H9 (cell line): ENCODE data around the gene MRPL54. TPM values are rescaled to one million over a fixed set of nuclear protein-coding genes. Genes with fewer than 3 reads are reported as not detected.

Source experiments
- DNase-seq: peaks from one replicate; pipeline ENCODE4 v3.0.0-alpha.2; 2017
- H2AFZ ChIP-seq: one replicate; pipeline ENCODE4 v1.6.1; 2013; ENCODE audit warnings: mild to moderate bottlenecking, low read length, control low read depth, moderate library complexity
- H2AK5ac ChIP-seq: 2 replicates; pipeline ENCODE4 v1.6.1; 2013; ENCODE audit warnings: low read length, control low read depth, mixed read lengths; ENCODE audit not compliant: insufficient read length
- H2BK120ac ChIP-seq: one replicate; pipeline ENCODE4 v1.6.1; 2013; ENCODE audit warnings: low read depth, mild to moderate bottlenecking, low read length, control low read depth, inconsistent platforms; ENCODE audit not compliant: poor library complexity, severe bottlenecking
- H2BK12ac ChIP-seq: 2 replicates; pipeline ENCODE4 v1.6.1; 2013; ENCODE audit warnings: low read length, control low read depth, mixed read lengths, low read depth; ENCODE audit not compliant: insufficient read length
- H2BK15ac ChIP-seq: 2 replicates; pipeline ENCODE4 v1.6.1; 2013; ENCODE audit warnings: low read depth, low read length, control low read depth
- H2BK20ac ChIP-seq: one replicate; pipeline ENCODE4 v1.6.1; 2013; ENCODE audit warnings: low read depth, mild to moderate bottlenecking, low read length, control low read depth, inconsistent platforms; ENCODE audit not compliant: poor library complexity, severe bottlenecking
- H2BK5ac ChIP-seq: 2 replicates; pipeline ENCODE4 v1.6.1; 2013; ENCODE audit warnings: low read length, control low read depth, mixed read lengths; ENCODE audit not compliant: insufficient read length
- H3K14ac ChIP-seq: 2 replicates; pipeline ENCODE4 v1.6.1; 2013; ENCODE audit warnings: low read length, control low read depth; ENCODE audit not compliant: insufficient read depth
- H3K18ac ChIP-seq: 2 replicates; pipeline ENCODE4 v1.6.1; 2013; ENCODE audit warnings: low read depth, mild to moderate bottlenecking, mixed read lengths, low read length, control low read depth; ENCODE audit not compliant: insufficient read length
- H3K23ac ChIP-seq: 2 replicates; pipeline ENCODE4 v1.6.1; 2013; ENCODE audit warnings: low read length, control low read depth, mixed read lengths, low read depth; ENCODE audit not compliant: insufficient read length
- H3K23me2 ChIP-seq: 2 replicates; pipeline ENCODE4 v1.6.1; 2013; ENCODE audit warnings: low read depth, mild to moderate bottlenecking, mixed read lengths, low read length, control low read depth; ENCODE audit not compliant: insufficient read length, poor library complexity, severe bottlenecking
- H3K27ac ChIP-seq: 2 replicates; pipeline ENCODE4 v1.5.1; 2013; ENCODE audit warnings: low read length, control low read depth, mixed read lengths, low read depth; ENCODE audit not compliant: insufficient read length
- H3K27me3 ChIP-seq: 2 replicates; pipeline ENCODE4 v1.6.1; 2013; ENCODE audit warnings: low read length, control low read depth, inconsistent platforms; ENCODE audit not compliant: insufficient read depth
- H3K4ac ChIP-seq: 2 replicates; pipeline ENCODE4 v1.6.1; 2013; ENCODE audit warnings: low read depth, mild to moderate bottlenecking, control low read depth, inconsistent platforms, low read length, moderate library complexity
- H3K4me1 ChIP-seq: 2 replicates; pipeline ENCODE4 v1.6.1; 2013; ENCODE audit warnings: low read length, control low read depth, inconsistent platforms; ENCODE audit not compliant: insufficient read depth
- H3K4me2 ChIP-seq: 2 replicates; pipeline ENCODE4 v1.6.1; 2013; ENCODE audit warnings: low read length, control low read depth, mixed read lengths; ENCODE audit not compliant: insufficient read length, insufficient read depth
- H3K56ac ChIP-seq: 2 replicates; pipeline ENCODE4 v1.6.1; 2013; ENCODE audit warnings: low read depth, mild to moderate bottlenecking, mixed read lengths, low read length, control low read depth; ENCODE audit not compliant: insufficient read length
- H3K79me1 ChIP-seq: 2 replicates; pipeline ENCODE4 v1.6.1; 2013; ENCODE audit warnings: low read depth, mild to moderate bottlenecking, moderate library complexity, low read length, control low read depth, inconsistent platforms; ENCODE audit not compliant: insufficient read depth, poor library complexity, severe bottlenecking
- H3K79me2 ChIP-seq: 2 replicates; pipeline ENCODE4 v1.6.1; 2013; ENCODE audit warnings: low read length, control low read depth, inconsistent platforms; ENCODE audit not compliant: insufficient read depth
- H3K9ac ChIP-seq: 2 replicates; pipeline ENCODE4 v1.6.1; 2013; ENCODE audit warnings: low read length, control low read depth, mixed read lengths; ENCODE audit not compliant: insufficient read length; ENCODE audit errors: extremely low read depth
- H3K9me3 ChIP-seq: one replicate; pipeline ENCODE4 v1.6.1; 2013; ENCODE audit warnings: low read depth, low read length, inconsistent platforms; ENCODE audit not compliant: control insufficient read depth
- H3T11ph ChIP-seq: one replicate; pipeline ENCODE4 v1.6.1; 2013; ENCODE audit warnings: mild to moderate bottlenecking, low read length, control low read depth, inconsistent platforms
- H4K20me1 ChIP-seq: one replicate; pipeline ENCODE4 v1.6.1; 2013; ENCODE audit not compliant: control insufficient read depth, insufficient read length, insufficient read depth
- H4K5ac ChIP-seq: 2 replicates; pipeline ENCODE4 v1.6.1; 2013; ENCODE audit warnings: low read depth, mild to moderate bottlenecking, mixed read lengths, low read length, control low read depth; ENCODE audit not compliant: insufficient read length
- H4K8ac ChIP-seq: replicated peaks from 2 replicates; pipeline ENCODE4 v1.6.1; 2013; ENCODE audit warnings: low read length, control low read depth, mixed read lengths, low read depth; ENCODE audit not compliant: insufficient read length
- H4K91ac ChIP-seq: 2 replicates; pipeline ENCODE4 v1.6.1; 2013; ENCODE audit warnings: low read depth, mild to moderate bottlenecking, moderate library complexity, mixed read lengths, low read length, control low read depth; ENCODE audit not compliant: insufficient read length
- H3K27ac Mint-ChIP-seq, 3 experiments: 2 replicates in 2 of 3; 3 replicates in 1 of 3; pipeline ENCODE4 v1.8.0; 2020 to 2021; ENCODE audit warnings: mixed read lengths in 3 of 3, mild to moderate bottlenecking in 1 of 3, moderate library complexity in 1 of 3
- H3K27me3 Mint-ChIP-seq: 2 replicates; pipeline ENCODE4 v1.8.0; 2021; ENCODE audit warnings: low read depth, mild to moderate bottlenecking, moderate library complexity, mixed read lengths
- H3K36me3 Mint-ChIP-seq, 3 experiments: 2 replicates in 2 of 3; 3 replicates in 1 of 3; pipeline ENCODE4 v1.8.0; 2020 to 2021; ENCODE audit warnings: low read depth in 3 of 3, mixed read lengths in 3 of 3; ENCODE audit not compliant: insufficient read depth in 1 of 3
- H3K4me1 Mint-ChIP-seq, 2 experiments: 2 replicates each; pipeline ENCODE4 v1.8.0; 2020; ENCODE audit warnings: mixed read lengths in 2 of 2
- H3K4me3 Mint-ChIP-seq, 2 experiments: 2 replicates in 1 of 2; 3 replicates in 1 of 2; pipeline ENCODE4 v1.8.0; 2020 to 2021; ENCODE audit warnings: mild to moderate bottlenecking in 2 of 2, mixed read lengths in 2 of 2, moderate library complexity in 1 of 2
- H3K9me3 Mint-ChIP-seq, 2 experiments: 2 replicates in 1 of 2; 3 replicates in 1 of 2; pipeline ENCODE4 v1.8.0; 2020; ENCODE audit warnings: mild to moderate bottlenecking in 2 of 2, mixed read lengths in 2 of 2, moderate library complexity in 1 of 2
- WGBS: extraction: QIAGEN DNeasy Blood & Tissue Kit; methylation state at CpG from one replicate; pipeline ENCODE4 v1.1.7; 2013; ENCODE audit warnings: missing lambda C conversion rate, low lambda C conversion rate, mixed read lengths; ENCODE audit not compliant: insufficient read length; ENCODE audit errors: extremely low coverage; 5-methylcytosine and 5-hydroxymethylcytosine counted together
- total RNA-seq: library from RNA; stranded (reverse); gene quantifications from 2 replicates; pipeline ENCODE4 v1.2.1, GENCODE V29; 2021
- TF ChIP-seq, protein P1 (sequence below): fragments of 200-600 bp; sonication (generic); conservative IDR thresholded peaks from 3 replicates; pipeline ENCODE4 v1.8.0; 2021; ENCODE audit warnings: antibody characterized with exemption, mild to moderate bottlenecking

Gene MRPL54
- total RNA-seq, 1 experiment from 2014 or later, result 60.0 TPM

DNA sequence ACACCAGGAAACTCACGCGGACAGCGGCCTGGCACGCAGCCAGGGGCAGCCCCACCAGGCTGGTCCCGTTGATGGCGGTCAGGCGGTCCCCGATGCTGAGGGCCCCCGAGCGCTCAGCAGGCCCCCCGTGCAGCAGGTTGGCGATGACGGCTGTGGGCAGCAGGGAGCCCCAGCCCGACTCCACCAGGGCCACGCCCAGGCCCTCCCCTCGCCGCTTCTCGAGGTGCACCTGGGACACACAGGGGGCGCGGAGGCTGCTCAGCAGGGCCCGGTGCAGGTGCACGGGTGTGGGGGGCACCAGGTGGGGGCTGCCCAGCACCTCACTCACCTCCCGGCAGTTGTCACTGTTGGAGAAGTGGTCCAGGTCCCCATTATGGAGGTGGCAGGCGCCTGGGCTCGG lies 10.0 kb upstream of the MRPL54 start:
- no peak overlapping the region for H3K4ac ChIP-seq
- H3K27me3 ChIP-seq, result no peaks in the 10 kb centered on the region
- H3K4me1 ChIP-seq, result no peaks in the 10 kb centered on the region
- no peaks in the 10 kb centered on the region for H4K20me1 ChIP-seq
- H3K9ac ChIP-seq, result no peak overlapping the region
- H3T11ph ChIP-seq, result no peak overlapping the region
- no peak overlapping the region for H3K23ac ChIP-seq
- TF ChIP-seq, protein P1, sequence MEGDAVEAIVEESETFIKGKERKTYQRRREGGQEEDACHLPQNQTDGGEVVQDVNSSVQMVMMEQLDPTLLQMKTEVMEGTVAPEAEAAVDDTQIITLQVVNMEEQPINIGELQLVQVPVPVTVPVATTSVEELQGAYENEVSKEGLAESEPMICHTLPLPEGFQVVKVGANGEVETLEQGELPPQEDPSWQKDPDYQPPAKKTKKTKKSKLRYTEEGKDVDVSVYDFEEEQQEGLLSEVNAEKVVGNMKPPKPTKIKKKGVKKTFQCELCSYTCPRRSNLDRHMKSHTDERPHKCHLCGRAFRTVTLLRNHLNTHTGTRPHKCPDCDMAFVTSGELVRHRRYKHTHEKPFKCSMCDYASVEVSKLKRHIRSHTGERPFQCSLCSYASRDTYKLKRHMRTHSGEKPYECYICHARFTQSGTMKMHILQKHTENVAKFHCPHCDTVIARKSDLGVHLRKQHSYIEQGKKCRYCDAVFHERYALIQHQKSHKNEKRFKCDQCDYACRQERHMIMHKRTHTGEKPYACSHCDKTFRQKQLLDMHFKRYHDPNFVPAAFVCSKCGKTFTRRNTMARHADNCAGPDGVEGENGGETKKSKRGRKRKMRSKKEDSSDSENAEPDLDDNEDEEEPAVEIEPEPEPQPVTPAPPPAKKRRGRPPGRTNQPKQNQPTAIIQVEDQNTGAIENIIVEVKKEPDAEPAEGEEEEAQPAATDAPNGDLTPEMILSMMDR, result no peak
- no peaks in the 10 kb centered on the region for H3K9me3 ChIP-seq
- H4K8ac ChIP-seq, result no peak overlapping the region
- no CpG with 5 or more reads among the region's 25 CpGs for WGBS
- no peak overlapping the region for H2BK12ac ChIP-seq
- H2AK5ac ChIP-seq, result no peak overlapping the region
- peaks cover 7 to 32% (median 27%) of the 10 kb centered on the region in 3 experiments; a peak in 6 of 7 replicates for H3K36me3 Mint-ChIP-seq
- no peaks in the 10 kb centered on the region for H3K4me1 Mint-ChIP-seq
- no peak overlapping the region for H3K4me2 ChIP-seq
- H3K27ac Mint-ChIP-seq, result no peak overlapping the region
- H4K91ac ChIP-seq, result no peak overlapping the region
- H2BK5ac ChIP-seq, result no peak overlapping the region
- no peaks in the 10 kb centered on the region for H3K79me2 ChIP-seq
- H3K56ac ChIP-seq, result no peak overlapping the region
- no peaks in the 10 kb centered on the region for H3K27me3 Mint-ChIP-seq
- H2BK120ac ChIP-seq, result no peak overlapping the region
- no peak overlapping the region for H3K18ac ChIP-seq
- H2BK15ac ChIP-seq, result no peak overlapping the region
- no peak for DNase-seq
- no peaks in the 10 kb centered on the region for H3K23me2 ChIP-seq
- H2AFZ ChIP-seq, result no peak overlapping the region
- no peak overlapping the region for H3K27ac ChIP-seq
- H3K9me3 Mint-ChIP-seq, result no peaks in the 10 kb centered on the region
- H4K5ac ChIP-seq, result no peak overlapping the region
- no peak overlapping the region for H2BK20ac ChIP-seq
- H3K4me3 Mint-ChIP-seq, result no peak overlapping the region
- no peaks in the 10 kb centered on the region for H3K79me1 ChIP-seq
- H3K14ac ChIP-seq, result no peak overlapping the region
